ENCODE data around the gene GLYATL2. TPM values are rescaled to one million over a fixed set of nuclear protein-coding genes. Genes with fewer than 3 reads are reported as not detected.

The GLYATL2 gene, protein sequence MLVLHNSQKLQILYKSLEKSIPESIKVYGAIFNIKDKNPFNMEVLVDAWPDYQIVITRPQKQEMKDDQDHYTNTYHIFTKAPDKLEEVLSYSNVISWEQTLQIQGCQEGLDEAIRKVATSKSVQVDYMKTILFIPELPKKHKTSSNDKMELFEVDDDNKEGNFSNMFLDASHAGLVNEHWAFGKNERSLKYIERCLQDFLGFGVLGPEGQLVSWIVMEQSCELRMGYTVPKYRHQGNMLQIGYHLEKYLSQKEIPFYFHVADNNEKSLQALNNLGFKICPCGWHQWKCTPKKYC
- 0.65 TPM for polyA plus RNA-seq (2013, experiment 1 of 2)
- 1.4 TPM for polyA plus RNA-seq (2013, experiment 2 of 2)

- peaks cover 70% of the 10 kb centered on the region for H3K9me3 ChIP-seq (ENCODE audit: insufficient read depth, low read depth, low read length)
- WGBS: 57% methylated on average over 3 of the region's 3 CpGs
- no peaks in the 10 kb centered on the region for H3K4me1 ChIP-seq (ENCODE audit: insufficient read depth, low read length)
- H3K27me3 ChIP-seq (ENCODE audit: insufficient read depth, low read length): no peaks in the 10 kb centered on the region
- H3K36me3 ChIP-seq (ENCODE audit: insufficient read depth, low read length): no peaks in the 10 kb centered on the region
- H3K9ac ChIP-seq (ENCODE audit: low read depth, low read length): no peak within 1 kb of the TSS
- no peak within 1 kb of the TSS for H3K27ac ChIP-seq (ENCODE audit: low read depth, low read length)
- no peak within 1 kb of the TSS for H3K4me3 ChIP-seq (ENCODE audit: low read length)
Measured at GRCh38 chr11:58844361-58845005, at the start of gene GLYATL2. Gene GLYATL2 (minus strand): TSS chr11:58844704. CDS start chr11:58839612, 5,092 bp downstream.

GRCh38 chr11:58893899-58894298 is 49.4 kb upstream of the GLYATL2 start:
- H3K27me3 ChIP-seq (ENCODE audit: insufficient read depth, low read length): no peaks in the 10 kb centered on the region
- WGBS: 70% methylated on average over 2 of the region's 2 CpGs

GRCh38 chr11:58888579-58888978 is 44.1 kb upstream of the GLYATL2 start:
- no peaks in the 10 kb centered on the region for H3K27me3 ChIP-seq (ENCODE audit: insufficient read depth, low read length)
- H3K9ac ChIP-seq (ENCODE audit: low read depth, low read length): no peak overlapping the region
- H3K27ac ChIP-seq (ENCODE audit: low read depth, low read length): no peak overlapping the region
- no peaks in the 10 kb centered on the region for H3K4me1 ChIP-seq (ENCODE audit: insufficient read depth, low read length)
- H3K36me3 ChIP-seq (ENCODE audit: insufficient read depth, low read length): no peaks in the 10 kb centered on the region
- peaks cover 23% of the 10 kb centered on the region; the same call in 1 of the 2 replicates for H3K9me3 ChIP-seq (ENCODE audit: insufficient read depth, low read depth, low read length)
- H3K4me3 ChIP-seq (ENCODE audit: low read length): no peak overlapping the region

More at GRCh38 chr11:58893899-58894298, 49.4 kb upstream of the GLYATL2 start:
- H3K9ac ChIP-seq (ENCODE audit: low read depth, low read length): no peak overlapping the region
- H3K4me1 ChIP-seq (ENCODE audit: insufficient read depth, low read length): peaks cover 7% of the 10 kb centered on the region; the same call in 1 of the 2 replicates
- H3K4me3 ChIP-seq (ENCODE audit: low read length): no peak overlapping the region
- no peaks in the 10 kb centered on the region for H3K36me3 ChIP-seq (ENCODE audit: insufficient read depth, low read length)
- no peak overlapping the region for H3K27ac ChIP-seq (ENCODE audit: low read depth, low read length)
- H3K9me3 ChIP-seq (ENCODE audit: insufficient read depth, low read depth, low read length): peaks cover 11% of the 10 kb centered on the region; the same call in 1 of the 2 replicates

GRCh38 chr11:58887452-58887851 is 42.9 kb upstream of the GLYATL2 start:
- no peaks in the 10 kb centered on the region for H3K36me3 ChIP-seq (ENCODE audit: insufficient read depth, low read length)
- H3K9me3 ChIP-seq (ENCODE audit: insufficient read depth, low read depth, low read length): peaks cover 23% of the 10 kb centered on the region; the same call in 1 of the 2 replicates
- no peaks in the 10 kb centered on the region for H3K27me3 ChIP-seq (ENCODE audit: insufficient read depth, low read length)
- no peak overlapping the region for H3K9ac ChIP-seq (ENCODE audit: low read depth, low read length)
- no peaks in the 10 kb centered on the region for H3K4me1 ChIP-seq (ENCODE audit: insufficient read depth, low read length)
- 97% methylated on average over 1 of the region's 1 CpG for WGBS
- no peak overlapping the region for H3K27ac ChIP-seq (ENCODE audit: low read depth, low read length)
- no peak overlapping the region for H3K4me3 ChIP-seq (ENCODE audit: low read length)

GRCh38 chr11:58880625-58881024 is 36.1 kb upstream of the GLYATL2 start:
- no peaks in the 10 kb centered on the region for H3K36me3 ChIP-seq (ENCODE audit: insufficient read depth, low read length)
- H3K4me1 ChIP-seq (ENCODE audit: insufficient read depth, low read length): no peaks in the 10 kb centered on the region
- no peak overlapping the region for H3K4me3 ChIP-seq (ENCODE audit: low read length)
- WGBS: 83% methylated on average over 1 of the region's 1 CpG
- H3K9me3 ChIP-seq (ENCODE audit: insufficient read depth, low read depth, low read length): peaks cover 47% of the 10 kb centered on the region
- H3K27me3 ChIP-seq (ENCODE audit: insufficient read depth, low read length): no peaks in the 10 kb centered on the region
- no peak overlapping the region for H3K9ac ChIP-seq (ENCODE audit: low read depth, low read length)
- no peak overlapping the region for H3K27ac ChIP-seq (ENCODE audit: low read depth, low read length)

GRCh38 chr11:58880166-58880565 is 35.7 kb upstream of the GLYATL2 start:
- peaks cover 47% of the 10 kb centered on the region for H3K9me3 ChIP-seq (ENCODE audit: insufficient read depth, low read depth, low read length)
- no peak overlapping the region for H3K4me3 ChIP-seq (ENCODE audit: low read length)
- H3K27ac ChIP-seq (ENCODE audit: low read depth, low read length): no peak overlapping the region
- H3K36me3 ChIP-seq (ENCODE audit: insufficient read depth, low read length): no peaks in the 10 kb centered on the region
- no peak overlapping the region for H3K9ac ChIP-seq (ENCODE audit: low read depth, low read length)
- H3K27me3 ChIP-seq (ENCODE audit: insufficient read depth, low read length): no peaks in the 10 kb centered on the region
- no peaks in the 10 kb centered on the region for H3K4me1 ChIP-seq (ENCODE audit: insufficient read depth, low read length)

DNA sequence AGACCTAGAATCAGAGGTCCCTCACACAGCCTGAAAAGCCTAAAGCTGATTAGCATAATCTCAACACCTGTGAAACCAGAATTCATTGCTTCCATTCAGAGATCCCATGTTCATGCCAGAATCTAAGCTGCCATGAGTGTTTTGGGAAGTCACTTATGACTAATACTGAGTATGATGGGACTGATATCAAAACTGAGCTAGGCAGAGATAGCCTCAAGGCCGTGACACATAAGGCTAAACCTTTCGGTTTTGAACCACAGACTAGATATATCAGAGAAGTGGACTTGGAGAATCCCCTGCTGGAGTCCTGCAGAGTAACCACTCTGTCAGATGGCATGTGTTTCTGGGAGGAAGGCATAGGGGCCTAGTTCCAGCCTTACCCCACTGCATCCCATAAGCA is 23.1 kb upstream of the GLYATL2 start:
- Histone ChIP-seq H3K4me3 (ENCODE audit: low read length) (no peak overlapping the region), H3K27me3 (ENCODE audit: insufficient read depth, low read length) (no peaks in the 10 kb centered on the region), H3K4me1 (ENCODE audit: insufficient read depth, low read length) (no peaks in the 10 kb centered on the region), H3K9ac (ENCODE audit: low read depth, low read length) (no peak overlapping the region), H3K9me3 (ENCODE audit: insufficient read depth, low read depth, low read length) (peaks cover 63% of the 10 kb centered on the region), H3K27ac (ENCODE audit: low read depth, low read length) (no peak overlapping the region), H3K36me3 (ENCODE audit: insufficient read depth, low read length) (no peaks in the 10 kb centered on the region)
- 91% methylated on average over 2 of the region's 2 CpGs for WGBS

DNA sequence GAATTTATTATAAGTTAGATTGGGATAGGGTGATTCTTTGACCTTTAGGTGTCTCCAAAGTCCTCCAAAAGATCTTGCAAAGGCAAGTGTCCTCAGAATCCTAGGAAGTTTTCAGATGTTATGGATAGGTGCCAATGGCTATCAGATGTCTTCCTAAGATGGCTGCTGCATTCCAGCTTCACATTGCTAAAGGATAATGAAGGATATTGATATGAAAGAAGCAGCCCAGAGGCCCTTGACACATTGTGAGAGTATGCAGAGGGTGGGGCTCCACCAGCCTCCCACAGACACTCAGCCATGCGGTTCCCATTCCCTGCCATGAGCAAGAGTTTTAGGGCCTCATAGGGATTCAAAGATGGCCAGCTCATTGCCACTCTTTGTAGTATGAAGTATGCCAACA is 22.3 kb upstream of the GLYATL2 start:
- Histone ChIP-seq H3K4me3 (ENCODE audit: low read length) (no peak overlapping the region), H3K27me3 (ENCODE audit: insufficient read depth, low read length) (no peaks in the 10 kb centered on the region), H3K4me1 (ENCODE audit: insufficient read depth, low read length) (no peaks in the 10 kb centered on the region), H3K9me3 (ENCODE audit: insufficient read depth, low read depth, low read length) (peaks cover 71% of the 10 kb centered on the region), H3K9ac (ENCODE audit: low read depth, low read length) (no peak overlapping the region), H3K36me3 (ENCODE audit: insufficient read depth, low read length) (no peaks in the 10 kb centered on the region), H3K27ac (ENCODE audit: low read depth, low read length) (no peak overlapping the region)
- WGBS: 83% methylated on average over 1 of the region's 1 CpG

DNA sequence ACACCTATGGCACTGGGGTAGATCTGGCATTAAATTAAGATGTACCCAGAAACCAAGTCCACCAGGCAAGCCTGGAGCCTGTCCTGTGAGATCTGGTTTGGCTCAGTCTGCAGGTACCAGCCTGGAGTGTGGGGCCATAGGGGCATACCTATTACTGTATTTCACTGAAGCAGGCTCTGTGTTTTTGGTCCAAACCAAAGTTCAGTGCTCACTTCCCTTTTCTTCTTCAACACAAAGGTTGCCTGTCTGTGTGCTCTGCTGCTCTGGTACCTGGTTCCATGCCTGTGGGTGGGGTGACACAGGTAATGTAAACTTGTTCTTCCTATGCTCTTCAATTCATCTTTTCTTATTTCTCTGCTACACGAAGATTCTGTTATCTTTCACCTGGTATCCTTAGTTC is 19.8 kb upstream of the GLYATL2 start:
- Histone ChIP-seq H3K36me3 (ENCODE audit: insufficient read depth, low read length) (no peaks in the 10 kb centered on the region), H3K27ac (ENCODE audit: low read depth, low read length) (no peak overlapping the region), H3K9ac (ENCODE audit: low read depth, low read length) (no peak overlapping the region), H3K4me3 (ENCODE audit: low read length) (no peak overlapping the region), H3K27me3 (ENCODE audit: insufficient read depth, low read length) (no peaks in the 10 kb centered on the region), H3K9me3 (ENCODE audit: insufficient read depth, low read depth, low read length) (peaks cover 85% of the 10 kb centered on the region), H3K4me1 (ENCODE audit: insufficient read depth, low read length) (no peaks in the 10 kb centered on the region)
- no CpG with 5 or more reads among the region's 1 CpG for WGBS

DNA sequence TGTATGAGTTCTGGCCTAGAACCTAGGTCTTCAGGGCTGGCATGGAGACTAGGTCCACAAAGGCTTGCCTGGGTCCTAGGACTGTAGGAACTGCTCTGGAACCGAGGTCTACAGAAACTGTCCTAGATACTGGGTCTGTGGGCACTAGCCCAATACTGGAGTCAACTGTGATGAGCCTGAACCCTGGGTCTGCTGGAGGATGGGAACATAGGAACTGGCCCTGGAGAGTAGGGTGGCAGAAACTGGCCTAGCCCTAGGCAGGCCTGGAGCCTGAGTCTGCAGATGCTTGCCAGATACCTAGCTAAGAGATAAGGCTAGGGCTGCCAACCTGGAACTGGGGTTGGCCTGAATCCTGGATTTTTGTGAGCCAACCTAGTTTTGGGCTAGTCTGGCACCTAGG is 19.2 kb upstream of the GLYATL2 start:
- Histone ChIP-seq H3K27ac (ENCODE audit: low read depth, low read length) (no peak overlapping the region), H3K27me3 (ENCODE audit: insufficient read depth, low read length) (no peaks in the 10 kb centered on the region), H3K4me1 (ENCODE audit: insufficient read depth, low read length) (no peaks in the 10 kb centered on the region), H3K9ac (ENCODE audit: low read depth, low read length) (no peak overlapping the region), H3K36me3 (ENCODE audit: insufficient read depth, low read length) (no peaks in the 10 kb centered on the region), H3K4me3 (ENCODE audit: low read length) (no peak overlapping the region), H3K9me3 (ENCODE audit: insufficient read depth, low read depth, low read length) (peaks cover 82% of the 10 kb centered on the region)
- 30% methylated on average over 1 of the region's 1 CpG for WGBS

DNA sequence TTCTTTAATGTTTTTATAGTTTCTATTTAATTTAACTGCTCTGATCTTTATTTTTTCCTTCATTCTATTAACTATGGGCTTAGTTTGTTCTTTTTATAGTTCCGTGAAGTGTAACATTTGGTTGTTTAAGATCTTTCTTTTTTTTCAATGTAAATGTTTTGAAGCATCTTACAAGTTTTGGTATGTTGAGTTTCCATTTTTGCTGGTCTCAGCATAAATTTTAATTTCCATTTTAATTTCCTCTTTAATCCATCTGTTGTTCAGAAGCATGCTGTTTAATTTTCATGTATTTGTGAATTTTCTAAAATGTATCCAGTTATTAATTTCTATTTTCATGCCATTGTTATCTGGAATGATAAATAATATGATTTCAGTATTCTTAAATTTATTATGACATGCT is 17.0 kb upstream of the GLYATL2 start:
- Histone ChIP-seq H3K4me1 (ENCODE audit: insufficient read depth, low read length) (no peaks in the 10 kb centered on the region), H3K9ac (ENCODE audit: low read depth, low read length) (no peak overlapping the region), H3K27me3 (ENCODE audit: insufficient read depth, low read length) (no peaks in the 10 kb centered on the region), H3K36me3 (ENCODE audit: insufficient read depth, low read length) (no peaks in the 10 kb centered on the region), H3K9me3 (ENCODE audit: insufficient read depth, low read depth, low read length) (peaks cover 74% of the 10 kb centered on the region), H3K27ac (ENCODE audit: low read depth, low read length) (no peak overlapping the region), H3K4me3 (ENCODE audit: low read length) (no peak overlapping the region)
- WGBS: no CpG with 5 or more reads among the region's 1 CpG
